Measurements from ENCODE around the gene CPED1. TPM values are rescaled to one million over a fixed set of nuclear protein-coding genes. Genes with fewer than 3 reads are reported as not detected.

Gene CPED1
- total RNA-seq, 1 donor from 2014 or later, result not detected

GRCh38 chr7:121330053-121330833 is 341.7 kb downstream of the CPED1 start:
- Mint-ChIP-seq H3K27me3 (ENCODE audit: unreplicated experiment) (peaks cover 6% of the 10 kb centered on the region), H3K27ac (ENCODE audit: unreplicated experiment) (no peak overlapping the region), H3K4me3 (ENCODE audit: unreplicated experiment) (peak overlapping the region; percentile 92), H3K36me3 (ENCODE audit: unreplicated experiment) (no peaks in the 10 kb centered on the region), H3K4me1 (ENCODE audit: low read depth, unreplicated experiment) (peaks cover 3% of the 10 kb centered on the region), H3K9me3 (ENCODE audit: unreplicated experiment) (peaks cover 2% of the 10 kb centered on the region)
- TF ChIP-seq CTCF (IDR thresholded peaks at IDR 0.05; ENCODE audit: partially characterized antibody, unreplicated experiment), result no peak
- DNase-seq, result peak; percentile 35

- H3K4me3 Mint-ChIP-seq (ENCODE audit: unreplicated experiment), result no peak overlapping the region
- H3K36me3 Mint-ChIP-seq (ENCODE audit: unreplicated experiment), result no peaks in the 10 kb centered on the region
- H3K9me3 Mint-ChIP-seq (ENCODE audit: unreplicated experiment), result peaks cover 2% of the 10 kb centered on the region
- DNase-seq, result no peak
- H3K27ac Mint-ChIP-seq (ENCODE audit: unreplicated experiment), result no peak overlapping the region
- TF ChIP-seq CTCF (IDR thresholded peaks at IDR 0.05; ENCODE audit: partially characterized antibody, unreplicated experiment), result no peak
- peaks cover 3% of the 10 kb centered on the region for H3K4me1 Mint-ChIP-seq (ENCODE audit: low read depth, unreplicated experiment)
- H3K27me3 Mint-ChIP-seq (ENCODE audit: unreplicated experiment), result peaks cover 6% of the 10 kb centered on the region
Observed at GRCh38 chr7:121331048-121331447, 342.5 kb downstream of the CPED1 start.

GRCh38 chr7:121331574-121331973 is 343.1 kb downstream of the CPED1 start:
- H3K9me3 Mint-ChIP-seq (ENCODE audit: unreplicated experiment), result peaks cover 2% of the 10 kb centered on the region
- H3K36me3 Mint-ChIP-seq (ENCODE audit: unreplicated experiment), result no peaks in the 10 kb centered on the region
- TF ChIP-seq CTCF (IDR thresholded peaks at IDR 0.05; ENCODE audit: partially characterized antibody, unreplicated experiment), result no peak
- DNase-seq, result no peak
- H3K4me1 Mint-ChIP-seq (ENCODE audit: low read depth, unreplicated experiment), result peaks cover 3% of the 10 kb centered on the region
- H3K4me3 Mint-ChIP-seq (ENCODE audit: unreplicated experiment), result no peak overlapping the region
- H3K27ac Mint-ChIP-seq (ENCODE audit: unreplicated experiment), result no peak overlapping the region
- H3K27me3 Mint-ChIP-seq (ENCODE audit: unreplicated experiment), result peaks cover 6% of the 10 kb centered on the region

- no peak for DNase-seq
- H3K9me3 Mint-ChIP-seq (ENCODE audit: unreplicated experiment), result no peaks in the 10 kb centered on the region
- peaks cover 3% of the 10 kb centered on the region for H3K4me1 Mint-ChIP-seq (ENCODE audit: low read depth, unreplicated experiment)
- no peak overlapping the region for H3K27ac Mint-ChIP-seq (ENCODE audit: unreplicated experiment)
- H3K36me3 Mint-ChIP-seq (ENCODE audit: unreplicated experiment), result no peaks in the 10 kb centered on the region
- H3K27me3 Mint-ChIP-seq (ENCODE audit: unreplicated experiment), result peaks cover 3% of the 10 kb centered on the region
- H3K4me3 Mint-ChIP-seq (ENCODE audit: unreplicated experiment), result no peak overlapping the region
- TF ChIP-seq CTCF (IDR thresholded peaks at IDR 0.05; ENCODE audit: partially characterized antibody, unreplicated experiment), result no peak
Observed at GRCh38 chr7:121334376-121334775, 345.9 kb downstream of the CPED1 start.

GRCh38 chr7:121334875-121335648 is 346.6 kb downstream of the CPED1 start:
- no peak for TF ChIP-seq CTCF (IDR thresholded peaks at IDR 0.05; ENCODE audit: partially characterized antibody, unreplicated experiment)
- DNase-seq, result no peak
- Mint-ChIP-seq H3K36me3 (ENCODE audit: unreplicated experiment) (no peaks in the 10 kb centered on the region), H3K27me3 (ENCODE audit: unreplicated experiment) (peaks cover 2% of the 10 kb centered on the region), H3K4me1 (ENCODE audit: low read depth, unreplicated experiment) (peaks cover 3% of the 10 kb centered on the region), H3K4me3 (ENCODE audit: unreplicated experiment) (no peak overlapping the region), H3K27ac (ENCODE audit: unreplicated experiment) (no peak overlapping the region), H3K9me3 (ENCODE audit: unreplicated experiment) (no peaks in the 10 kb centered on the region)
